ENCODE data around the gene ZNF653.
"Not testable (repeated sequence)": the region's sequence is repeated elsewhere in the genome, so short reads cannot be mapped to it uniquely, and the experiment has no call there.

The ZNF653 gene

GRCh38 chr19:11481534-11482383 lies 23.9 kb downstream of the ZNF653 start:
- peak; percentile 61 to 85 (median 71) for DNase-seq (ENCODE audit: low read depth in 3 of 3)

GRCh38 chr19:11480715-11481533 lies 24.7 kb downstream of the ZNF653 start, which contains the start of gene ELAVL3:
ELAVL3 (minus strand) TSS chr19:11481046; CDS start chr19:11480608, 438 bp downstream.
- DNase-seq (ENCODE audit: low read depth in 3 of 3): no peak

GRCh38 chr19:11479898-11480714 lies 25.5 kb downstream of the ZNF653 start:
- DNase-seq (ENCODE audit: low read depth in 3 of 3): no peak

GRCh38 chr19:11479090-11479897 lies 26.3 kb downstream of the ZNF653 start:
- peak in 1 of 3 donors; percentile 37 for DNase-seq (ENCODE audit: low read depth in 3 of 3)

GRCh38 chr19:11478167-11479089 lies 27.2 kb downstream of the ZNF653 start:
- no peak for DNase-seq (ENCODE audit: low read depth in 3 of 3)

- no peak for DNase-seq (ENCODE audit: low read depth in 3 of 3)
Observed at GRCh38 chr19:11475861-11476260, 29.8 kb downstream of the ZNF653 start.

GRCh38 chr19:11475343-11475742 lies 30.3 kb downstream of the ZNF653 start:
- not testable (repeated sequence) for DNase-seq (ENCODE audit: low read depth in 3 of 3)

GRCh38 chr19:11473725-11474124 lies 31.9 kb downstream of the ZNF653 start:
- no peak for DNase-seq (ENCODE audit: low read depth in 3 of 3)

GRCh38 chr19:11468266-11468845 lies 37.3 kb downstream of the ZNF653 start:
- not testable (repeated sequence) for DNase-seq (ENCODE audit: low read depth in 3 of 3)

- no peak for DNase-seq (ENCODE audit: low read depth in 3 of 3)
Observed at GRCh38 chr19:11465600-11465999, 40.0 kb downstream of the ZNF653 start.

- no peak for DNase-seq (ENCODE audit: low read depth in 3 of 3)
Observed at GRCh38 chr19:11464333-11465265, 41.0 kb downstream of the ZNF653 start.

GRCh38 chr19:11463391-11463790 lies 42.2 kb downstream of the ZNF653 start:
- no peak for DNase-seq (ENCODE audit: low read depth in 3 of 3)

GRCh38 chr19:11461453-11461852 lies 44.2 kb downstream of the ZNF653 start:
- DNase-seq (ENCODE audit: low read depth in 3 of 3): no peak

GRCh38 chr19:11460207-11460606 lies 45.4 kb downstream of the ZNF653 start:
- no peak for DNase-seq (ENCODE audit: low read depth in 3 of 3)

- DNase-seq (ENCODE audit: low read depth in 3 of 3): not testable (repeated sequence)
Observed at GRCh38 chr19:11458912-11459311, 46.7 kb downstream of the ZNF653 start.

GRCh38 chr19:11458236-11458900 lies 47.3 kb downstream of the ZNF653 start:
- no peak for DNase-seq (ENCODE audit: low read depth in 3 of 3)

GRCh38 chr19:11457831-11458230 lies 47.8 kb downstream of the ZNF653 start:
- no peak for DNase-seq (ENCODE audit: low read depth in 3 of 3)

GRCh38 chr19:11457115-11457514 lies 48.5 kb downstream of the ZNF653 start:
- no peak for DNase-seq (ENCODE audit: low read depth in 3 of 3)
